Endodermal cell (in vitro differentiated cells): ENCODE measurements around the gene MAGEB17. TPM values are rescaled to one million over a fixed set of nuclear protein-coding genes. Genes with fewer than 3 reads are reported as not detected.

ENCODE experiments used
- DNase-seq: peaks from one replicate; pipeline ENCODE4 v3.0.0-alpha.2; 2017
- H3K27ac ChIP-seq: 2 replicates; pipeline ENCODE4 v1.5.1; 2013; ENCODE audit warnings: mild to moderate bottlenecking, low read depth, low read length, moderate library complexity
- H3K27me3 ChIP-seq: 2 replicates; pipeline ENCODE4 v1.6.1; 2013; ENCODE audit warnings: mild to moderate bottlenecking, low read length, moderate library complexity; ENCODE audit not compliant: insufficient read depth, control insufficient read depth, poor library complexity, severe bottlenecking
- H3K36me3 ChIP-seq: 2 replicates; pipeline ENCODE4 v1.7.0; 2013; ENCODE audit warnings: mild to moderate bottlenecking, low read length, moderate library complexity; ENCODE audit not compliant: control insufficient read depth, insufficient read depth
- H3K4me1 ChIP-seq: one replicate; pipeline ENCODE4 v1.7.0; 2013; ENCODE audit warnings: low read length; ENCODE audit not compliant: control insufficient read depth, insufficient read depth
- H3K4me3 ChIP-seq: 2 replicates; pipeline ENCODE4 v1.5.1; 2013; ENCODE audit warnings: mild to moderate bottlenecking, low read length, moderate library complexity
- H3K9ac ChIP-seq: 2 replicates; pipeline ENCODE4 v1.6.1; 2013; ENCODE audit warnings: mild to moderate bottlenecking, low read length, moderate library complexity; ENCODE audit not compliant: poor library complexity, severe bottlenecking; ENCODE audit errors: extremely low read depth
- H3K9me3 ChIP-seq: 2 replicates; pipeline ENCODE4 v1.6.1; 2013; ENCODE audit warnings: mild to moderate bottlenecking, low read length, moderate library complexity; ENCODE audit not compliant: control insufficient read depth
- H3K27ac Mint-ChIP-seq: 2 replicates; pipeline ENCODE4 v1.8.0; 2020; ENCODE audit warnings: mixed read lengths
- H3K27me3 Mint-ChIP-seq: 2 replicates; pipeline ENCODE4 v1.8.0; 2021; ENCODE audit warnings: mild to moderate bottlenecking, mixed read lengths; ENCODE audit not compliant: insufficient read depth
- H3K36me3 Mint-ChIP-seq: 2 replicates; pipeline ENCODE4 v1.8.0; 2020; ENCODE audit warnings: low read depth, mixed read lengths
- H3K4me1 Mint-ChIP-seq: 2 replicates; pipeline ENCODE4 v1.8.0; 2020; ENCODE audit warnings: mixed read lengths
- H3K4me3 Mint-ChIP-seq: 2 replicates; pipeline ENCODE4 v1.8.0; 2020; ENCODE audit warnings: mild to moderate bottlenecking, moderate library complexity, mixed read lengths
- H3K9me3 Mint-ChIP-seq: 2 replicates; pipeline ENCODE4 v1.8.0; 2020; ENCODE audit warnings: mild to moderate bottlenecking, mixed read lengths
- WGBS, 2 experiments: methylation state at CpG; one replicate each; pipeline versions ENCODE4 v1.1.5 to v1.1.7; 2013; ENCODE audit warnings: missing lambda C conversion rate in 2 of 2, mixed read lengths in 1 of 2; ENCODE audit not compliant: insufficient coverage in 1 of 2, insufficient read length in 1 of 2; 5-methylcytosine and 5-hydroxymethylcytosine counted together
- total RNA-seq, 2 donors: library from RNA; stranded (reverse); fragmentation: NEBNext Ultra II Directional in 1 of 2; extraction: Animal tissue kit (Norgen Biotek cat#: 25700) in 1 of 2; gene quantifications; 2 replicates in 1 of 2; 3 replicates in 1 of 2; pipeline ENCODE4 v1.2.1, GENCODE V29; 2021
- TF ChIP-seq, protein P1 (sequence below): fragments of 200-600 bp; sonication (generic); conservative IDR thresholded peaks from 2 replicates; pipeline ENCODE4 v1.5.0; 2021; ENCODE audit warnings: antibody characterized with exemption, mild to moderate bottlenecking

MAGEB17 gene
- total RNA-seq, 2 donors from 2014 or later, result 0.33 to 0.44 TPM

DNA sequence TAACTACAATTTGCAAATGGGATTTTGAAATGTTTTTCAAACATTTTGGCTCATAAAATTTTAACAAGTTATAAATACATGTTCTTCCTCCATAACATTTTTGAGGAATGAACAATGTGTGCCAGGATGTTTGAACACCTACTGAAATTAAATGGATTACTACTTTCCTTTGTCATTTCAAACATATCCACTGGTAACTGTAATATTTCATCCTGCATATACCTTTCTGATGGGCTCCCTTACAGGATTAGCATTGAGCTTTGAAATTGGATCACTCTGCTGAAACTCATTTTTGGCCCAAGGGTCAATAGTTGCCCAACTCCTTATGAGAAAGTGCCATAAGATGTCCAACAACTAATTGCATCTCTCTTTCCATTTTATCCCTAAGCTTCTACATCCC lies 26.3 kb upstream of the MAGEB17 start:
- TF ChIP-seq, protein P1, sequence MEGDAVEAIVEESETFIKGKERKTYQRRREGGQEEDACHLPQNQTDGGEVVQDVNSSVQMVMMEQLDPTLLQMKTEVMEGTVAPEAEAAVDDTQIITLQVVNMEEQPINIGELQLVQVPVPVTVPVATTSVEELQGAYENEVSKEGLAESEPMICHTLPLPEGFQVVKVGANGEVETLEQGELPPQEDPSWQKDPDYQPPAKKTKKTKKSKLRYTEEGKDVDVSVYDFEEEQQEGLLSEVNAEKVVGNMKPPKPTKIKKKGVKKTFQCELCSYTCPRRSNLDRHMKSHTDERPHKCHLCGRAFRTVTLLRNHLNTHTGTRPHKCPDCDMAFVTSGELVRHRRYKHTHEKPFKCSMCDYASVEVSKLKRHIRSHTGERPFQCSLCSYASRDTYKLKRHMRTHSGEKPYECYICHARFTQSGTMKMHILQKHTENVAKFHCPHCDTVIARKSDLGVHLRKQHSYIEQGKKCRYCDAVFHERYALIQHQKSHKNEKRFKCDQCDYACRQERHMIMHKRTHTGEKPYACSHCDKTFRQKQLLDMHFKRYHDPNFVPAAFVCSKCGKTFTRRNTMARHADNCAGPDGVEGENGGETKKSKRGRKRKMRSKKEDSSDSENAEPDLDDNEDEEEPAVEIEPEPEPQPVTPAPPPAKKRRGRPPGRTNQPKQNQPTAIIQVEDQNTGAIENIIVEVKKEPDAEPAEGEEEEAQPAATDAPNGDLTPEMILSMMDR, result no peak
- Histone ChIP-seq H3K27me3 (no peaks in the 10 kb centered on the region), H3K9me3 (no peaks in the 10 kb centered on the region), H3K36me3 (peaks cover 20% of the 10 kb centered on the region), H3K4me1 (no peaks in the 10 kb centered on the region), H3K4me3 (no peak overlapping the region), H3K9ac (no peak overlapping the region), H3K27ac (no peak overlapping the region)
- peak overlapping the region; percentile 20 for H3K27ac Mint-ChIP-seq
- no peak for DNase-seq
- H3K9me3 Mint-ChIP-seq, result peaks cover 2% of the 10 kb centered on the region
- H3K4me3 Mint-ChIP-seq, result no peak overlapping the region
- peaks cover 20% of the 10 kb centered on the region for H3K4me1 Mint-ChIP-seq
- H3K27me3 Mint-ChIP-seq, result no peaks in the 10 kb centered on the region
- peaks cover 19% of the 10 kb centered on the region for H3K36me3 Mint-ChIP-seq

DNA sequence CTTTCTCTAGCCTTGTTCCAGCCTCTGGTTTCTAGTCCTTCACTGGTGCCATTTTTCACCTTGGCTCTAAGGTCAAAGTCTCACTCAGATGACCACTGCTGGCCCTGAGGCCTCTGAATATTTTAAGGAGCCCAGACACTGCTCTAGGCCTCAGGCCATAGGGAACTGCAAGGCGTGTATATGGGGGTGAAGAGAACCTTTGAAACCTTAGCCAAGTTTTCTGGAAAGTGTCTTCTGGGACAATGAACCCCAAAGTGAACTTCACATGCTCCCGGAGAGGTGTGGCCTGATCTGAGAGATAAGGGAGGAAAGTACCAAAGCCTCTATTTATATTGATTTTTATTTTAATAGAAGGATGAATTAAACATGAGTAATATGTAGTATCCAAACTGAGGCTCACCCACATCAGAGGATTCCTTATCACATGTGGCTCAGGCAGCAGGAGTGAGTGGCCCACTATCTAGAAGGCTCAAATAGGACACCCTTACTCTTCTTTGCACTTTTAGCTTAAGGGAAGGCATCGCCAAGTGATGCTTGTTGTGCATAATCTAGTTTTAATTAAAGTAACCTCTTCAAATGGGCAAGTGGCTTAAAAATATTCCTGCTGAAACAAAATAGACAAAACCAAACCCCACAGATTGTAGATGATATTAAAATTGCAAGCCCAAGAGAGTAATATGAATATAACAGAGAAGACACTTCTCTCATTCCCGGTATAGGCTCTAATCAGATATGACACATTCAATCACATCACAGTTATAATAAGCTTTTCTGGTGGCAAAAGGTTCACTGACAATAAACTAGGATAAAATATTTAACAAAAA lies 25.6 kb upstream of the MAGEB17 start:
- H3K27me3 ChIP-seq, result no peaks in the 10 kb centered on the region
- H3K9me3 ChIP-seq, result no peaks in the 10 kb centered on the region
- H3K9me3 Mint-ChIP-seq, result peaks cover 2% of the 10 kb centered on the region
- TF ChIP-seq, protein P1, result no peak
- H3K27me3 Mint-ChIP-seq, result no peaks in the 10 kb centered on the region
- WGBS, 2 experiments, result 85% methylated on average over 1 of the region's 4 CpGs; no CpG with 5 or more reads in 1 of the 2 experiments
- H3K4me3 Mint-ChIP-seq, result no peak overlapping the region
- peaks cover 26% of the 10 kb centered on the region for H3K36me3 ChIP-seq
- H3K4me1 Mint-ChIP-seq, result peaks cover 14% of the 10 kb centered on the region
- DNase-seq, result no peak
- H3K27ac ChIP-seq, result no peak overlapping the region
- peak overlapping the region; percentile 20 for H3K27ac Mint-ChIP-seq
- no peaks in the 10 kb centered on the region for H3K4me1 ChIP-seq
- H3K4me3 ChIP-seq, result no peak overlapping the region
- peaks cover 21% of the 10 kb centered on the region for H3K36me3 Mint-ChIP-seq
- no peak overlapping the region for H3K9ac ChIP-seq

DNA sequence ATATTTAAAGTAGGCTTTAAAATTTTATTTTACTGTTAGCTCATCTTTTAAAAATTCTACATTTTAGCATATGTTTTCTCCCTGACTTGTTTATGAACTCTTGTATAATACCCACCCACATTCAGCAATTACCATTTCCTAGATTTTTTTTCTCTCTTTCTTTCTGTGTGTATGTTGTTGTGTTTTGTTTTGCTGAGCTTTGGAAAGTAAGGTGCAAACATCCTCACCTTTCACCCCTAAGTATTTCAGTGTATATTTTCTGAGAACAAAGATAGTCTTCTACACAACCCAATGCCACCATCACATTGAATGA lies 25.1 kb upstream of the MAGEB17 start:
- H3K4me1 ChIP-seq, result no peaks in the 10 kb centered on the region
- H3K4me3 Mint-ChIP-seq, result no peak overlapping the region
- H3K27ac Mint-ChIP-seq, result no peak overlapping the region
- H3K36me3 ChIP-seq, result peaks cover 32% of the 10 kb centered on the region
- peaks cover 9% of the 10 kb centered on the region for H3K4me1 Mint-ChIP-seq
- no peak overlapping the region for H3K4me3 ChIP-seq
- no peak overlapping the region for H3K27ac ChIP-seq
- DNase-seq, result no peak
- H3K9ac ChIP-seq, result no peak overlapping the region
- no peaks in the 10 kb centered on the region for H3K27me3 Mint-ChIP-seq
- TF ChIP-seq, protein P1, result no peak
- no peaks in the 10 kb centered on the region for H3K9me3 ChIP-seq
- H3K36me3 Mint-ChIP-seq, result peaks cover 23% of the 10 kb centered on the region
- H3K27me3 ChIP-seq, result no peaks in the 10 kb centered on the region
- peaks cover 2% of the 10 kb centered on the region for H3K9me3 Mint-ChIP-seq
